Lower lobe of right lung (tissue), 2 donors: ENCODE data around the gene MYOZ3. TPM values are rescaled to one million over a fixed set of nuclear protein-coding genes. Genes with fewer than 3 reads are reported as not detected.

Experiments
- ATAC-seq, 2 donors: fragments of 200-7000 bp; cut with Tn5 transposase; one replicate each; pipeline ENCODE4 v1.9.1; 2020 to 2022; ENCODE audit warnings: mild to moderate bottlenecking in 2 of 2, moderate library complexity in 2 of 2
- DNase-seq: peaks from one replicate; pipeline ENCODE4 v3.0.0-alpha.2; 2020
- H3K27ac ChIP-seq: fragments of 200-600 bp; one replicate; pipeline ENCODE4 v1.8.0; 2022
- H3K27me3 ChIP-seq: fragments of 200-600 bp; one replicate; pipeline ENCODE4 v1.8.0; 2022; ENCODE audit warnings: low read depth
- H3K36me3 ChIP-seq: fragments of 200-600 bp; one replicate; pipeline ENCODE4 v1.8.0; 2022; ENCODE audit warnings: mild to moderate bottlenecking
- H3K4me1 ChIP-seq: fragments of 200-600 bp; one replicate; pipeline ENCODE4 v1.8.0; 2022
- H3K4me3 ChIP-seq: fragments of 200-600 bp; one replicate; pipeline ENCODE4 v1.8.0; 2022; ENCODE audit warnings: mild to moderate bottlenecking
- H3K9me3 ChIP-seq: fragments of 200-600 bp; one replicate; pipeline ENCODE4 v1.8.0; 2022
- CTCF ChIP-seq: fragments of 200-600 bp; IDR thresholded peaks from one replicate; pipeline ENCODE4 v1.8.0; 2022; ENCODE audit warnings: antibody characterized with exemption, mild to moderate bottlenecking
- intact Hi-C: fragments of 100-400 bp; cut with DNase I; formaldehyde crosslinking; loops from one replicate; pipeline ENCODE4 v1.11.0; 2022
- total RNA-seq: library from RNA; stranded (reverse); fragmentation: NEBNext Ultra II Directional; extraction: Animal tissue kit (Norgen Biotek cat#: 25700); gene quantifications from one replicate; pipeline ENCODE4 v1.2.1, GENCODE V29; 2021
- donor health status: DM: no; HTN: yes; CAD: no; lungs with severe emphysema.

MYOZ3 gene
- total RNA-seq, 1 donor from 2014 or later = 0.92 TPM

DNA sequence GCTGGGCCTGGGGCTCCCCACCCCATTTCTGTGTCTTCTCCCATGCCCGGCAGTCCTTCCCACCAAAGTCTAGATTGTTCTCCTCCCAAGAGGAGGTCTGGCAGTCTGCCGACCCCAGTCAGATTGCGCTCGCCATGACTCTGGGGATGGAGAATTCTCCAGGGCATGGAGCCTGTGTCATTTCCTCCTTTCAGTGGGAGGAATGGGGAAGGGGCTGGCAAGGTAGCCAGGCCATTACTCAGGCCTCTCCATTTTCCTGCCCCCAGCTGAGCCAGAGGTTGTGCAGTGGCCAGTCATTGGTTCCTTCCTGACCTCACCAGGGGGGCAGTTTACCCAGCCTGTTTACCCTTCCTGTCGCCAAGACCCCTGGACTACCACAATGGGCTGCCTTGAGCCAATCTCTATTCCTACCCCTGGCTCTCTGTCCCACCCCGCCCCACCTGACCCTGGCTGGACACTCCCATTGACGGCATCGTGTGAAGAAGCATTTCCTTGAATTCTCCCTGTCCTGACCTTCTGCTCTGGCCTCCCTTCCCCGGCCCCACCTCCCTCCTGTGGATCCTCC, 20.0 kb upstream of the MYOZ3 start:
- Histone ChIP-seq H3K27me3 (no peaks in the 10 kb centered on the region), H3K36me3 (no peaks in the 10 kb centered on the region), H3K4me3 (peak overlapping the region; percentile 47), H3K4me1 (peaks cover 94% of the 10 kb centered on the region), H3K27ac (peak overlapping the region; percentile 79), H3K9me3 (no peaks in the 10 kb centered on the region)
- intact Hi-C loops = no loop called here
- TF ChIP-seq CTCF = no peak
- ATAC-seq (peak; percentile 23 to 39), DNase-seq (no peak)

DNA sequence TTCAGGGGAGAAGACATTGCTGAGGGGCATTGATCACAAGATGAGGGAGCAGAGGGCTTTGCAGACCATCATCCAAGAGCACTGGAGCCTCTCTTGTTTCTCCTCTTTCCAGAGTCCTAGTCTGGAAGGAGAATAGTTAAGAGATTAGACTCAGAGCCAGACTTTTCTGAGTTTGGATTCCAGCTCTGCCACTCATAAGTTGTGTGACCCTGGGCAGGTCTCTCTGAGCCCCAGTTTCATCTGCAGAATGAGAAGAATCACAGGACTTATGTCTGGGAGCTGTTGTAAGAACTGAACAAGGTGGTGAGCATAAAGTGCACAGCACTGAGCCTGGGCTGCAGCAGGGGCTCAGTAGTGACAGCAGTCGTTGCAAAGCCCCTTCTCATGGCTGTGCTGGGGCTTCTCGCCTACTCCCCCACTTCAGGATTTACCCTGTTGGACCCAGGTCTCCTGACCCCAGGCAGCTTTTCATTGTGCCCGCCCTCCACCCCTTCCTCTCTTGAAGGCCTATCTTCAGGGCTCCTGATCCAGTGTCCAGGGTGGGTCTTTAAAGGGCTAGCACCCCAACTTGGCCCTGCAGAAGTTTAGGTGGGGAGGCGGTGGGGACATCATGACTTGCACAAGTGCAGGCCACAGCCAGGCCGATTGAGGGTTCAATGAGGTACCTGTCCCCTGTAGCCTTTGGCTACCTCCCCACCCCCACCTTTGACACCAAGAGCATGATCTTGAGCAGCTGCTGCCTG, 19.1 kb upstream of the MYOZ3 start:
- no peak for TF ChIP-seq CTCF
- Histone ChIP-seq H3K27ac (peak overlapping the region; percentile 79), H3K27me3 (no peaks in the 10 kb centered on the region), H3K4me3 (peak overlapping the region; percentile 47), H3K4me1 (peaks cover 87% of the 10 kb centered on the region), H3K36me3 (no peaks in the 10 kb centered on the region), H3K9me3 (no peaks in the 10 kb centered on the region)
- ATAC-seq = no peak
- DNase-seq = no peak
- intact Hi-C loops = no loop called here

- Histone ChIP-seq H3K36me3 (no peaks in the 10 kb centered on the region), H3K27ac (peak overlapping the region; percentile 79), H3K27me3 (no peaks in the 10 kb centered on the region), H3K9me3 (no peaks in the 10 kb centered on the region), H3K4me3 (peak overlapping the region; percentile 47), H3K4me1 (peaks cover 87% of the 10 kb centered on the region)
- no peak for TF ChIP-seq CTCF
- DNase-seq (peak; percentile 74), ATAC-seq (peak; percentile 60 to 68)
- intact Hi-C loops = no loop called here
Measured at GRCh38 chr5:150642567-150642927, 18.5 kb upstream of the MYOZ3 start.

GRCh38 chr5:150642991-150643710, 17.9 kb upstream of the MYOZ3 start:
- Histone ChIP-seq H3K4me3 (peak overlapping the region; percentile 47), H3K4me1 (peaks cover 88% of the 10 kb centered on the region), H3K9me3 (no peaks in the 10 kb centered on the region), H3K27ac (peak overlapping the region; percentile 79), H3K36me3 (peaks cover 2% of the 10 kb centered on the region), H3K27me3 (no peaks in the 10 kb centered on the region)
- intact Hi-C loops = no loop called here
- ATAC-seq (no peak), DNase-seq (no peak)
- TF ChIP-seq CTCF = no peak

GRCh38 chr5:150644058-150644457, 17.0 kb upstream of the MYOZ3 start:
- H3K4me1 ChIP-seq = peaks cover 83% of the 10 kb centered on the region
- no peak overlapping the region for H3K4me3 ChIP-seq
- no peaks in the 10 kb centered on the region for H3K9me3 ChIP-seq
- no peak for TF ChIP-seq CTCF
- no peak for ATAC-seq
- intact Hi-C loops = no loop called here
- H3K27me3 ChIP-seq = no peaks in the 10 kb centered on the region
- no peak for DNase-seq
- peaks cover 11% of the 10 kb centered on the region for H3K36me3 ChIP-seq
- H3K27ac ChIP-seq = peak overlapping the region; percentile 31
